Prostate gland (tissue), 2 donors: Measurements from ENCODE around the gene TMEM39A. TPM values are rescaled to one million over a fixed set of nuclear protein-coding genes. Genes with fewer than 3 reads are reported as not detected.

Source experiments
- DNase-seq: peaks from one replicate; pipeline ENCODE4 v3.0.0-alpha.2; 2019; ENCODE audit warnings: low spot score
- H3K27ac ChIP-seq, 2 donors: fragments of 200-600 bp; sonication (generic); 2 replicates each; pipeline ENCODE4 v1.5.1; 2017 to 2019
- H3K27me3 ChIP-seq: fragments of 200-600 bp; sonication (generic); replicated peaks from 2 replicates; pipeline ENCODE4 v1.5.1; 2019; ENCODE audit not compliant: insufficient read depth
- H3K36me3 ChIP-seq, 2 donors: fragments of 200-600 bp; sonication (generic); 1 replicate in 1 of 2; 2 replicates in 1 of 2; pipeline versions ENCODE4 v1.5.1 to v1.8.1; 2017 to 2019
- H3K4me1 ChIP-seq: fragments of 200-600 bp; sonication (generic); replicated peaks from 2 replicates; pipeline ENCODE4 v1.5.1; 2019
- H3K4me3 ChIP-seq, 2 donors: fragments of 200-600 bp; sonication (generic); 2 replicates each; pipeline ENCODE4 v1.5.1; 2017 to 2019
- H3K9me3 ChIP-seq: fragments of 200-600 bp; sonication (generic); 2 replicates; pipeline ENCODE4 v1.5.1; 2017
- CTCF ChIP-seq, 4 experiments: fragments of 200-600 bp in 2 of 4; fragments of 450-650 bp in 2 of 4; sonication (generic) in 2 of 4; IDR thresholded peaks; 1 replicate in 3 of 4; 2 replicates in 1 of 4; pipeline ENCODE4 v1.5.1; 2016 to 2019; ENCODE audit warnings: antibody characterized with exemption in 4 of 4, mild to moderate bottlenecking in 2 of 4, moderate library complexity in 2 of 4
- POLR2A ChIP-seq: fragments of 450-650 bp; IDR thresholded peaks from one replicate; pipeline ENCODE4 v1.6.1; 2016; ENCODE audit warnings: antibody characterized with exemption, mild to moderate bottlenecking
- POLR2AphosphoS5 ChIP-seq: sonication (generic); formaldehyde crosslinking; IDR thresholded peaks from one replicate; pipeline ENCODE4 v1.6.1; 2017; ENCODE audit warnings: antibody characterized with exemption
- WGBS: methylation state at CpG from one replicate; pipeline ENCODE4 v1.1.5; 2018; 5-methylcytosine and 5-hydroxymethylcytosine counted together
- intact Hi-C: fragments of 100-400 bp; cut with DNase I; formaldehyde crosslinking; loops from one replicate; pipeline ENCODE4 v1.14.2; 2022
- total RNA-seq, 2 donors: library from RNA; depleted of rRNA; stranded (reverse); fragments of >200 nt; gene quantifications; one replicate each; pipeline ENCODE4 v1.1.0, GENCODE V29; 2016

TMEM39A gene
- total RNA-seq, 2 donors from 2014 or later = 20.6 to 72.0 TPM

- Histone ChIP-seq H3K4me1 (no peaks in the 10 kb centered on the region), H3K4me3 (no peak overlapping the region), H3K9me3 (no peaks in the 10 kb centered on the region), H3K27ac (no peak overlapping the region), H3K36me3 (no peaks in the 10 kb centered on the region), H3K27me3 (no peaks in the 10 kb centered on the region)
- intact Hi-C loops = no loop called here
- 97% methylated on average over 1 of the region's 1 CpG for WGBS
- no peak for DNase-seq
- no peak for TF ChIP-seq POLR2A
- no peak for TF ChIP-seq POLR2AphosphoS5
- no peak for TF ChIP-seq CTCF (IDR thresholded peaks at IDR 0.05)
Measured at GRCh38 chr3:119402791-119403190, 60.6 kb downstream of the TMEM39A start.

GRCh38 chr3:119401503-119402440, 61.6 kb downstream of the TMEM39A start:
- Histone ChIP-seq H3K4me1 (no peaks in the 10 kb centered on the region), H3K27ac (no peak overlapping the region), H3K36me3 (no peaks in the 10 kb centered on the region), H3K27me3 (no peaks in the 10 kb centered on the region), H3K4me3 (no peak overlapping the region), H3K9me3 (no peaks in the 10 kb centered on the region)
- intact Hi-C loops = no loop called here
- TF ChIP-seq CTCF (IDR thresholded peaks at IDR 0.05) (no peak), POLR2A (no peak), POLR2AphosphoS5 (no peak)
- no peak for DNase-seq
- 88% methylated on average over 36 of the region's 36 CpGs for WGBS

GRCh38 chr3:119401069-119401468, 62.3 kb downstream of the TMEM39A start:
- intact Hi-C loops = no loop called here
- Histone ChIP-seq H3K27ac (no peak overlapping the region), H3K36me3 (no peaks in the 10 kb centered on the region), H3K4me1 (no peaks in the 10 kb centered on the region), H3K9me3 (no peaks in the 10 kb centered on the region), H3K27me3 (no peaks in the 10 kb centered on the region), H3K4me3 (no peak overlapping the region)
- 92% methylated on average over 5 of the region's 5 CpGs for WGBS
- no peak for DNase-seq
- TF ChIP-seq POLR2A (no peak), CTCF (IDR thresholded peaks at IDR 0.05) (no peak), POLR2AphosphoS5 (no peak)

- no peaks in the 10 kb centered on the region for H3K4me1 ChIP-seq
- H3K27ac ChIP-seq = no peak overlapping the region
- H3K4me3 ChIP-seq = no peak overlapping the region
- intact Hi-C loops = no loop called here
- no peaks in the 10 kb centered on the region for H3K27me3 ChIP-seq
- DNase-seq = no peak
- no peaks in the 10 kb centered on the region for H3K9me3 ChIP-seq
- 90% methylated on average over 5 of the region's 5 CpGs for WGBS
- TF ChIP-seq CTCF (IDR thresholded peaks at IDR 0.05) (no peak), POLR2AphosphoS5 (no peak), POLR2A (no peak)
- H3K36me3 ChIP-seq = no peaks in the 10 kb centered on the region
Measured at GRCh38 chr3:119400466-119400865, 62.9 kb downstream of the TMEM39A start.

GRCh38 chr3:119396870-119397269, 66.5 kb downstream of the TMEM39A start:
- DNase-seq = no peak
- Histone ChIP-seq H3K36me3 (no peaks in the 10 kb centered on the region), H3K27me3 (no peaks in the 10 kb centered on the region), H3K9me3 (no peaks in the 10 kb centered on the region), H3K27ac (no peak overlapping the region), H3K4me3 (no peak overlapping the region), H3K4me1 (no peaks in the 10 kb centered on the region)
- WGBS = 98% methylated on average over 2 of the region's 2 CpGs
- intact Hi-C loops = no loop called here
- TF ChIP-seq POLR2A = no peak
- no peak for TF ChIP-seq POLR2AphosphoS5
- no peak for TF ChIP-seq CTCF (IDR thresholded peaks at IDR 0.05)
